ENCODE data around the gene SCRT2. TPM values are rescaled to one million over a fixed set of nuclear protein-coding genes. Genes with fewer than 3 reads are reported as not detected.

SCRT2 gene
- total and polyA plus RNA-seq, 4 donors: not detected

GRCh38 chr20:711576-711975 lies 36.0 kb upstream of the SCRT2 start:
- no peak for ATAC-seq (ENCODE audit: insufficient read depth, low FRiP score)
- no peak for TF ChIP-seq CTCF (IDR thresholded peaks at IDR 0.05; ENCODE audit: control extremely low read depth, extremely low read depth)
- Histone ChIP-seq H3K4me1 (ENCODE audit: control insufficient read depth in 5 of 5, insufficient read depth in 5 of 5, low read length in 5 of 5) (no peaks in the 10 kb centered on the region), H3K9ac (ENCODE audit: insufficient read depth in 1 of 2, low read length in 2 of 2) (no peak overlapping the region), H3K9me3 (ENCODE audit: control insufficient read depth in 4 of 4, insufficient read depth in 3 of 4, low read length in 3 of 4) (peaks cover 0 to 22% (median 4%) of the 10 kb centered on the region in 4 donors), H3K27ac (ENCODE audit: low read depth in 1 of 2, low read length in 1 of 2) (no peak overlapping the region), H3K27me3 (ENCODE audit: control insufficient read depth in 3 of 3, insufficient read depth in 3 of 3, low read length in 2 of 3) (peaks cover 7 to 14% (median 12%) of the 10 kb centered on the region in 3 donors), H3K36me3 (ENCODE audit: control insufficient read depth in 4 of 4, insufficient read depth in 4 of 4, low read length in 4 of 4) (no peaks in the 10 kb centered on the region), H3K4me3 (no peak overlapping the region)
- 62 to 69% methylated on average over 2 of the region's 2 CpGs for WGBS, 2 donors
- DNase-seq: no peak

- peaks cover 7 to 12% (median 12%) of the 10 kb centered on the region in 3 donors for H3K27me3 ChIP-seq (ENCODE audit: control insufficient read depth in 3 of 3, insufficient read depth in 3 of 3, low read length in 2 of 3)
- H3K4me1 ChIP-seq (ENCODE audit: control insufficient read depth in 5 of 5, insufficient read depth in 5 of 5, low read length in 5 of 5): no peaks in the 10 kb centered on the region
- 68 to 80% methylated on average over 19 of the region's 19 CpGs for WGBS, 2 donors
- H3K9ac ChIP-seq (ENCODE audit: insufficient read depth in 1 of 2, low read length in 2 of 2): no peak overlapping the region
- no peak overlapping the region for H3K27ac ChIP-seq (ENCODE audit: low read depth in 1 of 2, low read length in 1 of 2)
- ATAC-seq (ENCODE audit: insufficient read depth, low FRiP score) (no peak), DNase-seq (peak in 1 of 3 donors; percentile 23)
- peaks cover 0 to 22% (median 4%) of the 10 kb centered on the region in 4 donors for H3K9me3 ChIP-seq (ENCODE audit: control insufficient read depth in 4 of 4, insufficient read depth in 3 of 4, low read length in 3 of 4)
- H3K36me3 ChIP-seq (ENCODE audit: control insufficient read depth in 4 of 4, insufficient read depth in 4 of 4, low read length in 4 of 4): no peaks in the 10 kb centered on the region
- no peak for TF ChIP-seq CTCF (IDR thresholded peaks at IDR 0.05; ENCODE audit: control extremely low read depth, extremely low read depth)
- no peak overlapping the region for H3K4me3 ChIP-seq
Observed at GRCh38 chr20:710780-711450, 35.3 kb upstream of the SCRT2 start.

- DNase-seq (peak; percentile 36 to 57 (median 49)), ATAC-seq (ENCODE audit: insufficient read depth, low FRiP score) (no peak)
- Histone ChIP-seq H3K27ac (ENCODE audit: low read depth in 1 of 2, low read length in 1 of 2) (no peak overlapping the region), H3K36me3 (ENCODE audit: control insufficient read depth in 4 of 4, insufficient read depth in 4 of 4, low read length in 4 of 4) (no peaks in the 10 kb centered on the region), H3K4me1 (ENCODE audit: control insufficient read depth in 5 of 5, insufficient read depth in 5 of 5, low read length in 5 of 5) (no peaks in the 10 kb centered on the region), H3K9ac (ENCODE audit: insufficient read depth in 1 of 2, low read length in 2 of 2) (no peak overlapping the region), H3K4me3 (no peak overlapping the region), H3K9me3 (ENCODE audit: control insufficient read depth in 4 of 4, insufficient read depth in 3 of 4, low read length in 3 of 4) (peaks cover 0 to 22% (median 4%) of the 10 kb centered on the region in 4 donors), H3K27me3 (ENCODE audit: control insufficient read depth in 3 of 3, insufficient read depth in 3 of 3, low read length in 2 of 3) (peaks cover 6 to 15% (median 7%) of the 10 kb centered on the region in 3 donors)
- WGBS, 2 donors: 9 to 11% methylated on average over 51 to 65 of the region's 65 CpGs
- no peak for TF ChIP-seq CTCF (IDR thresholded peaks at IDR 0.05; ENCODE audit: control extremely low read depth, extremely low read depth)
Observed at GRCh38 chr20:709991-710779, 34.6 kb upstream of the SCRT2 start.

All from lung (tissue), 12 donors.